T-helper 2 cell (primary cell): ENCODE measurements around the gene ACER3.
"Not testable (repeated sequence)": the region's sequence is repeated elsewhere in the genome, so short reads cannot be mapped to it uniquely, and the experiment has no call there.

Source experiments
- DNase-seq, 5 experiments: peaks; one replicate each; pipeline versions ENCODE4 v3.0.0 to v3.0.0-alpha.2; 2012 to 2022

ACER3 gene

GRCh38 chr11:76836613-76837291 lies 24.0 kb upstream of the ACER3 start:
- no peak for DNase-seq

GRCh38 chr11:76837696-76838677 lies 22.7 kb upstream of the ACER3 start:
- no peak for DNase-seq

GRCh38 chr11:76838678-76839068 lies 22.0 kb upstream of the ACER3 start:
- no peak for DNase-seq

- DNase-seq = no peak
These were observed 21.4 kb upstream of the ACER3 start for GRCh38 chr11:76839311-76839710.

DNA sequence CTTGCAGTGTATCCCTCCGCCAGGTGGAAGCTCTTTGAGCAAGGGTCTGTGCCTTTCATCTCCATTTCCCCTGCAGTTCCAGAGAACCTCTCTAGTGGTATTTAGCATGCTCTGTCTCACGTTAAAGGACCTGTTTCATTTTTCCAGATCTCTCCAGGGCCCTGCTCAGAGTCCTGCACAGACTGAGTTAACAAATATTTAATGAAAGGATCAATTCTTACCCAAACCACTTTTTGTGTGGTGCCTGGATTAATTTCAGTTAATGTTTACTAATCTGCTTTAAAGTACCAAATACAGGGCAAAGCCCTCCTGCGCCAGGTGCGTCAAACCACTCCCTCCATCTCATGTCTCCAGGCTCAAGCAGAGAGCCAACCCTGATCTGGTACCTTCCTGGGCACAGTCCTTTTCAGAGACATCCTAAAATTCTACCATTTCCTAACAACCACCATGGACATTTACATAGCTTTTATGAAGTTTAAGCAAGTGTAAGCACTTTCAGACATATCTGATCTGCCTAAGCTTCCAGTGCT lies 18.7 kb upstream of the ACER3 start:
- DNase-seq = no peak

DNA sequence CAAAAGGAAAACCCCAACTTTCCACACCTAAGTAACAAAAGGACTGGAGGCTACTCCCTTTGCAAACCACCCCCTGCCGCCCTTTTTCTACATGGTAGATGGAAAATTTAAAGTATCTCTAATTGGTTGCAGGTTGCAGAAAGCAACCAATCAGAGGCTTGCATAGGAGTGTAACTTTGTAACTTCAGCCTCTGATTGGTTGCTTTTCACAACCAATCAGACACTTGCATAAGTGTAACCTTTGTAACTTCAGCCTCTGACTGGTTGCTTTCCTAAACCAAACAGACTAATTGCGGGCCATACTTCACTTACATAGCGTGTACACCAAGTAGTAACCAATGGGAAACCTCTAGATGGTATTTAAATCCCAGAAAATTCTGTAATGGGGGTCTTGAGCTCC lies 16.8 kb upstream of the ACER3 start:
- no peak for DNase-seq

DNA sequence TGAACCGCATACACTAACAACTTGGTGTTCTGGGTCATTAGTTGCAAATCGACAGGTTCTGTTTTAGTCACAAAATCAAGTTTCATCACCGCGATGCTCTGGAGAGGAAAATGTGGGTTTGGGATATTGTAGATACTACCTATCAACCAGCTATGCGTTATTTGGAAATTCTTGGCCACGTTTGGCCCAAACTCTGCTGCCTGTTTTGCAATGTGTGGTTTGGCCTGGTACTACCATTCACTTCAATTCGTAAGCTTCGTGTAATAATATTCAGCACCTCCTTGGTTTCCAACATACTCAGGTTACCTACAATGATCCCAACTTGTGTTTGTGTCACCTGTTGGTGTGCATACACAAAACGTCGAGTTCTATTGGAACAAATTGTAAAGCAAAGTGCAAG lies 16.2 kb upstream of the ACER3 start:
- DNase-seq = no peak

DNA sequence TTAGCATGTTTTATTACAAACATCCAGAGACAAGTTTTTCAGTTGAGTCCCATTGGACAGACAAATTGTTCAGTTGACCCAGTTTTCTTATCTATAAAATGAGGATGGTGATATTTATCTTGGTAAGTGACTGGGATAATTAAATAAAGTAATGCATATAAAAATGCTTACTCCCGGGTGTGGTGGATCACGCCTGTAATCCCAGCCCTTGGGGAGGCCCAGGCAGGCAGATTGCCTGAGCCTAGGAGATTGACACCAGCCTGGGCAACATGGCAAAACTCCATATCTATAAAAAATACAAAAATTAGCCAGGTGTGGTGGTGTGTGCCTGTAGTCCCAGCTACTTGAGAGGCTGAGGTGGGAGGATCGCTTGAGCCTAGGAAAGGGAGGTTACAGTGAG lies 15.6 kb upstream of the ACER3 start:
- DNase-seq = no peak

DNA sequence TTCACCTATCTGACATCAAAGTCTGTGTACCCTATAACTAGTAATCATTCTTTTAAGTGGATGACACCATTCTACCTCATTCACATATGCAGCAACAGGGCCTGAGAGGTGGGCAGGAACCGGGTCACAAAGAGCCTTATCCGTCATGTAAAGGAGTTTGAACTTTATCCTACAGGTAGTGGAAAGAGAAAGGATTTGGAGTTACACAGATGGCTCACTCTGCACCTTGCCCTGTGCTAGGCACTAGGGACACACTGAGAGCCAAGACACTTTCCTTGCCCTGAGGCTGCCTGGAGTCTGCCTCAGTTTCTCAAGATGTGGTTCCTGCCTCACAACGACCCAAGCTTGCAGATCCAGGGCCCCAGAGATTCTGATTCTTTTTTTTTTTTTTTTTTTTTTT lies 14.3 kb upstream of the ACER3 start:
- no peak for DNase-seq

GRCh38 chr11:76849376-76849775 lies 11.3 kb upstream of the ACER3 start:
- DNase-seq = no peak

- DNase-seq = no peak
These were observed 10.6 kb upstream of the ACER3 start for GRCh38 chr11:76850130-76850529.

GRCh38 chr11:76850815-76851214 lies 9.9 kb upstream of the ACER3 start:
- no peak for DNase-seq

GRCh38 chr11:76854709-76855108 lies 6.0 kb upstream of the ACER3 start:
- DNase-seq = no peak

DNA sequence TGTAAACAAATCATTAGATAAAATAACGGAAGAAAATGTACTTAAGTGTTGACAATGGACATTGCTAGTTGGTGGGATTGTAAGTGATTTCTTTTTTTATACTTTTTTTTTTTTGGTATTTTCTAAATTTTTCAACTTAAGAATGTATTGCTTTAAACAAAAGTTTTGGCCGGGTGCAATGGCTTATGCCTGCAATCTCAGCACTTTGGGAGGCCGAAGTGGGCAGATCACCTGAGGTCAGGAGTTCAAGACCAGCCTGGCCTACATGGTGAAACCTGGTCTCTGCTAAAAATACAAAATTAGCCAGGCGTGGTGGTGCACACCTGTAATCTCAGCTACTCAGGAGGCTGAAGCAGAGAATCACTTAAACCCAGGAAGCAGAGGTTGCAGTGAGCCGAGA lies 5.0 kb upstream of the ACER3 start:
- not testable (repeated sequence) for DNase-seq

- DNase-seq = no peak
These were observed 4.6 kb upstream of the ACER3 start for GRCh38 chr11:76856106-76856505.

GRCh38 chr11:76856571-76856970 lies 4.1 kb upstream of the ACER3 start:
- no peak for DNase-seq

DNA sequence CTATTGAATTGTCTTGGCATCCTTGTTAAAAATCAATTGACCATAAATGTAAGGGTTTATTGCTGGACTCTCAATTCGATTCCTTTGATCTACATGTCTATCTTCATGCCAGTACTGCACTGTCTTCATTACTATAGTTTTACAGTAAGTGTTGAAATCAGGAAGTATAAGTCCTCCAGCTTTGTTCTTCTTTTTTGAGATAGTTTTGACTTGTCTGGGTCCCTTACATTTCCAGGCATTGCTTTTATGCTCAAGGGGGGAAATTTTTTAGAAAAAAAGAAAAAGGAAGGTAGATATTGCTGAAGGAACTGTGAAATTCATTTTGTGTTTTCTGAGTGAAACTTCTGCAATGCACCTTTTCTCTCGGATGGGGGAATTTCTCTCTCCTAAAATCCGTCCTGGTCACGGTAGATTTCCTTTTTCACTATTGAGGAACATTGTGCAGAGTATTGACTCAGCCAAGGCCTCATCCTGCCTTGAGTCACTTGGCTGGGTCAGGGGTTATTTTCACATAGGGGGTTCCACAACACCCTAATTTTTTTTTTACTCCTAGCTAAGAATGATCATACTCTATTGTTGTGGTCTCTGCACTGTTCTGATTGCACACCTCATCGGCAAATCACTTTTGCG lies 2.8 kb upstream of the ACER3 start:
- DNase-seq = no peak

GRCh38 chr11:76859708-76860227 lies 950 bp upstream of the ACER3 start:
- no peak for DNase-seq

- DNase-seq = no peak
These were observed 804 bp downstream of the ACER3 start for GRCh38 chr11:76861490-76861953.

- not testable (repeated sequence) for DNase-seq
These were observed 2.1 kb downstream of the ACER3 start for GRCh38 chr11:76862794-76863193.

GRCh38 chr11:76863196-76863777 lies 2.6 kb downstream of the ACER3 start:
- DNase-seq = no peak
